ENCODE data around the gene TMEM131L. TPM values are rescaled to one million over a fixed set of nuclear protein-coding genes. Genes with fewer than 3 reads are reported as not detected.
"Not testable (repeated sequence)": the region's sequence is repeated elsewhere in the genome, so short reads cannot be mapped to it uniquely, and the experiment has no call there.

TMEM131L gene, protein sequence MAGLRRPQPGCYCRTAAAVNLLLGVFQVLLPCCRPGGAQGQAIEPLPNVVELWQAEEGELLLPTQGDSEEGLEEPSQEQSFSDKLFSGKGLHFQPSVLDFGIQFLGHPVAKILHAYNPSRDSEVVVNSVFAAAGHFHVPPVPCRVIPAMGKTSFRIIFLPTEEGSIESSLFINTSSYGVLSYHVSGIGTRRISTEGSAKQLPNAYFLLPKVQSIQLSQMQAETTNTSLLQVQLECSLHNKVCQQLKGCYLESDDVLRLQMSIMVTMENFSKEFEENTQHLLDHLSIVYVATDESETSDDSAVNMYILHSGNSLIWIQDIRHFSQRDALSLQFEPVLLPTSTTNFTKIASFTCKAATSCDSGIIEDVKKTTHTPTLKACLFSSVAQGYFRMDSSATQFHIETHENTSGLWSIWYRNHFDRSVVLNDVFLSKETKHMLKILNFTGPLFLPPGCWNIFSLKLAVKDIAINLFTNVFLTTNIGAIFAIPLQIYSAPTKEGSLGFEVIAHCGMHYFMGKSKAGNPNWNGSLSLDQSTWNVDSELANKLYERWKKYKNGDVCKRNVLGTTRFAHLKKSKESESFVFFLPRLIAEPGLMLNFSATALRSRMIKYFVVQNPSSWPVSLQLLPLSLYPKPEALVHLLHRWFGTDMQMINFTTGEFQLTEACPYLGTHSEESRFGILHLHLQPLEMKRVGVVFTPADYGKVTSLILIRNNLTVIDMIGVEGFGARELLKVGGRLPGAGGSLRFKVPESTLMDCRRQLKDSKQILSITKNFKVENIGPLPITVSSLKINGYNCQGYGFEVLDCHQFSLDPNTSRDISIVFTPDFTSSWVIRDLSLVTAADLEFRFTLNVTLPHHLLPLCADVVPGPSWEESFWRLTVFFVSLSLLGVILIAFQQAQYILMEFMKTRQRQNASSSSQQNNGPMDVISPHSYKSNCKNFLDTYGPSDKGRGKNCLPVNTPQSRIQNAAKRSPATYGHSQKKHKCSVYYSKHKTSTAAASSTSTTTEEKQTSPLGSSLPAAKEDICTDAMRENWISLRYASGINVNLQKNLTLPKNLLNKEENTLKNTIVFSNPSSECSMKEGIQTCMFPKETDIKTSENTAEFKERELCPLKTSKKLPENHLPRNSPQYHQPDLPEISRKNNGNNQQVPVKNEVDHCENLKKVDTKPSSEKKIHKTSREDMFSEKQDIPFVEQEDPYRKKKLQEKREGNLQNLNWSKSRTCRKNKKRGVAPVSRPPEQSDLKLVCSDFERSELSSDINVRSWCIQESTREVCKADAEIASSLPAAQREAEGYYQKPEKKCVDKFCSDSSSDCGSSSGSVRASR (N-terminal part only)
- 29.8 TPM for total RNA-seq (ENCODE audit: unreplicated experiment)
- long read RNA-seq, partial matches to known transcripts: 3 of 5 reads
- long read RNA-seq, other reads (novel, unspliced or antisense): 2 of 5 reads

DNA sequence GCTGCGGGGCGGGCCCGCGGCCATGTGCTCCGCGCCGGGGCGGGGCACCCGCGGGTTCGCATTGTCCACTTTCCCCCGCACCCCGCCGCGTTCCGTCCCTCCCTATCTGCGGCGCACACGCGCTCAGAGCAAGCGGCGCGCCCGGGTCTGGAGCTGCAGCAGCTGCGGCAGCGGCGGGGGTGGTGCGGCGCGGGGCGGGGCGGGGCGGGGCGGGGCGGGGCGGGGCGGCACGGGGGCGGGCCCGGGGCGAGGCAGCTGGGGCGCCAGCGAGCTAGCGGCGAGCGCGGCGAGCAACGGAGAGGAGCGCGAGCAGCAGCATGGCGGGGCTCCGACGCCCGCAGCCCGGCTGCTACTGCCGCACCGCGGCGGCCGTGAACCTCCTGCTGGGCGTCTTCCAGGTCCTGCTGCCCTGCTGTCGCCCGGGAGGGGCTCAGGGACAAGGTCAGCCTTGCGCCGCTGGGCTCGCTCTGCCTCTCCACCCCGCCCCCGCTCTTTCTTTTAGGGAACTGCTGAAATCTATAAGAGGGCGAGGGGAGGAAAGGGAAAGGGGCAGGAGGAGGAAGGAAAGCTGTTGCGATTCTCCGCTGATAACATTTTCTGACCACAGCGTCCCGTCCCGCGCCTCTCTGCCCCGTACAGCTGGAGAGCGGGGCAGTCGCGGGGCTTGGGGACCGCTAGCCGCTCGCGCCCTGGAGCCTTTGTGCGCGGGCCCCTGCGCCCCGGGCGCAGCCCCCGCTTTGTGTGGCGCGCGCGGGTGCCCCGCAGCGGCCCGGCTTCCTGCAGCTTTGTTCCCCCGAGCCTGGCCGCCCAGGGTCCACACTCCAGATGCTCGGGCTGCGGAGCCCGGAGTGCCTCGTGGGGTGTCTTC, at the start of gene TMEM131L:
Gene TMEM131L (plus strand): TSS at position 280 of the 868 bp plus-strand sequence. CDS start 38 bp downstream, at position 318.
- TF ChIP-seq CTCF (IDR thresholded peaks at IDR 0.05; ENCODE audit: unreplicated experiment): no peak
- Mint-ChIP-seq H3K36me3 (ENCODE audit: low read depth, unreplicated experiment) (no peaks in the 10 kb centered on the region), H3K27me3 (ENCODE audit: unreplicated experiment) (peaks cover 13% of the 10 kb centered on the region), H3K27ac (ENCODE audit: unreplicated experiment) (peak within 1 kb of the TSS; percentile 94), H3K4me3 (ENCODE audit: unreplicated experiment) (peak within 1 kb of the TSS; percentile 97), H3K4me1 (ENCODE audit: unreplicated experiment) (peaks cover 33% of the 10 kb centered on the region), H3K9me3 (ENCODE audit: unreplicated experiment) (no peaks in the 10 kb centered on the region)
- peak; percentile 65 for DNase-seq (ENCODE audit: low spot score)

- not testable (repeated sequence) for H3K9me3 Mint-ChIP-seq (ENCODE audit: unreplicated experiment); DNase-seq (ENCODE audit: low spot score); H3K36me3 Mint-ChIP-seq (ENCODE audit: low read depth, unreplicated experiment); H3K4me3 Mint-ChIP-seq (ENCODE audit: unreplicated experiment); H3K27me3 Mint-ChIP-seq (ENCODE audit: unreplicated experiment); H3K27ac Mint-ChIP-seq (ENCODE audit: unreplicated experiment)
- H3K4me1 Mint-ChIP-seq (ENCODE audit: unreplicated experiment): peaks cover 11% of the 10 kb centered on the region
Measured at GRCh38 chr4:153416456-153416855, 49.7 kb upstream of the TMEM131L start.

DNA sequence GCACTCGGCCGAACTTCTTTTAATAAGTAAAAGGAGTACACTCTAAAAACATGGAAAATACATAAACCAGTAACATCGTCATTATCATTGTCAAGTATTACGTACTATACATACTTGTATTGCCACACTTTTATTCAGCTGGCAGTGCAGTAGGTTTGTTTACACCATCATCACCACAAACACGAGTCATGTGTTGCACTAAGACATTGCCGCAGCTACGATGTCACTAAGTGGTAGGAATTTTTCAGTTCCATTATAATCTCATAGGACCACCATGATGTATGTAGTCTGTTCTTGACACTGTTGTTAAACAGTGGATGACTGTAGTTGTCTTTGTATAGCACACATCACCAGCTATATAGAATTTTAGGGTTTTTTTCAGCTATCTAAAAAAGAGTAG, 48.0 kb upstream of the TMEM131L start:
- Mint-ChIP-seq H3K4me3 (ENCODE audit: unreplicated experiment) (no peak overlapping the region), H3K36me3 (ENCODE audit: low read depth, unreplicated experiment) (no peaks in the 10 kb centered on the region), H3K4me1 (ENCODE audit: unreplicated experiment) (peaks cover 7% of the 10 kb centered on the region), H3K27me3 (ENCODE audit: unreplicated experiment) (no peaks in the 10 kb centered on the region), H3K27ac (ENCODE audit: unreplicated experiment) (no peak overlapping the region), H3K9me3 (ENCODE audit: unreplicated experiment) (no peaks in the 10 kb centered on the region)
- TF ChIP-seq CTCF (IDR thresholded peaks at IDR 0.05; ENCODE audit: unreplicated experiment): no peak
- no peak for DNase-seq (ENCODE audit: low spot score)

- TF ChIP-seq CTCF (IDR thresholded peaks at IDR 0.05; ENCODE audit: unreplicated experiment): no peak
- DNase-seq (ENCODE audit: low spot score): no peak
- Mint-ChIP-seq H3K9me3 (ENCODE audit: unreplicated experiment) (no peaks in the 10 kb centered on the region), H3K4me1 (ENCODE audit: unreplicated experiment) (peaks cover 4% of the 10 kb centered on the region), H3K27me3 (ENCODE audit: unreplicated experiment) (no peaks in the 10 kb centered on the region), H3K4me3 (ENCODE audit: unreplicated experiment) (no peak overlapping the region), H3K36me3 (ENCODE audit: low read depth, unreplicated experiment) (no peaks in the 10 kb centered on the region), H3K27ac (ENCODE audit: unreplicated experiment) (no peak overlapping the region)
Measured at GRCh38 chr4:153418558-153418957, 47.6 kb upstream of the TMEM131L start.

Measured in endothelial cell (in vitro differentiated cells).